Stimulated activated CD8-positive, alpha-beta memory T cell treated with anti-CD3 and anti-CD28 coated beads, Interleukin-12 subunit alpha, Interleukin-12 subunit beta, amount 100 ng/mL, for 1 hour (primary cell): ENCODE data around the gene MXD1.

ENCODE experiments used
- DNase-seq: peaks from one replicate; pipeline ENCODE4 v3.0.0-alpha.2; 2020; ENCODE audit warnings: low read depth

Gene MXD1

DNA sequence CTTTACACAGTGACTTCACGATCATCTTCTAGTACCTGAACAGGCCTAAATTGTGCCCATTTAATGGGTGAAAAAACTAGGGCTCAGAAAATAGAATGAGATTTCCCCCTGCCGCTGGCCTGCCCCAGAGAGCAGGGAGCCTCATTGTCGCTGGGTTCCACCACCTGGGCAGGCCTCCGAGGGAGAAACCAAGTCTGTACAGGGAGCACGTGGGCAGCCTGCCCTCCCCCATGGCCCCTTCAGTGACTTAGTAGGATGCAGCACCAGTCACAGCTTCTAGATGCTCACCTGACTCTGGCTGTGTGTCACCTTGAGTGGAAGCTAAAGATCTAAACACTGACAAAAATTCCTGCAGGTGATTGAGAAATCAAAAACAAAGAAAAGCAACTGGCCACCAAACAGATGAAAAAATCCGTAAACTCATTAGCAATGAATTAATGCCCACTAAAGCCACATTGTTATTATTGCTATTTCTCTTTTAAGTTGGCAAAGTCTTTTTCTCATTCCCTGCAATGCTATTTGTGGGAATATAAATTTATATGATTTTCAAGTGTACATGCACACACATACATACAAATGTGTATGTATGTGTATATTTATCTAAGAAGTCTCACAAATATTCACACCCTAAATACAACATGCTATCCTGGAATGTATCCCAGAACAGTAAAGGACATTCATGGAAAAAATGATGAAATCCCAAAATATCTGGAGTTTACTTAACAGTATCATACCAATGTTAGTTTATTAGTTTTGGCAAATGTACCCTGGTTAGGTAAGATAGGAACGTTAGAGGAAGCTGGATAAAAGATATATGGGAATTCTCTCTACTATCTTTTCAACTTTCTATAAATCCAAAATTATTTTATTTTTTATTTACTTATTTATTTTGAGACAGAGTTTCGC is 65.2 kb downstream of the MXD1 start:
- no peak for DNase-seq

DNA sequence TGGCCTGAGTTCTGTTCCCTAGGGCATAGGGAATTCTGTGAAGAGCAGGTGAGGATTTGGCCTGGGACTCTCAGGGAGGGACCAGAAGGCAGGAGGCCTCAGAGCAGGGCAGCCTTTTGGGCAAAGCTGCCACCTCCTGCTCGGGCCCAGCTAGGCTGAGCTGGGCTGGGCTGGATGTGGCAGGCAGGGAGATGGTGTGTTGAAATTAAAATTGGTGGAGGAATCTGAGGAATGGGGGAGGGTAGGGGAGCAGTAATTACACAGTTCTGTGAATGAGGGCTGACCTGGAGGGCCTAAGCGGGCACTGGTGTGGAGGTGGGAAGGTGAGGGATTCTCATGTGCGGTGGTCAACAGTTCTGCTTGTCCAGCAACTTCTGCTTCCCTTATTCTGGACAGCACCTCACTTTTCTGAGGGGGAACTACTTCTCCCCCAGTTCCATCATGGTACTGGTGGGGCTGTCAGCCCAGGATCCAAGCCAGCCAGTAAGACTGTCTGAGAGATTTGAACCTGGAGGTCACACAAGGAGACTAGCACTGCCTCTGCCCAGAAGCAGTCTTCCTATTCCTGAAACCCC is 68.6 kb downstream of the MXD1 start:
- no peak for DNase-seq

DNA sequence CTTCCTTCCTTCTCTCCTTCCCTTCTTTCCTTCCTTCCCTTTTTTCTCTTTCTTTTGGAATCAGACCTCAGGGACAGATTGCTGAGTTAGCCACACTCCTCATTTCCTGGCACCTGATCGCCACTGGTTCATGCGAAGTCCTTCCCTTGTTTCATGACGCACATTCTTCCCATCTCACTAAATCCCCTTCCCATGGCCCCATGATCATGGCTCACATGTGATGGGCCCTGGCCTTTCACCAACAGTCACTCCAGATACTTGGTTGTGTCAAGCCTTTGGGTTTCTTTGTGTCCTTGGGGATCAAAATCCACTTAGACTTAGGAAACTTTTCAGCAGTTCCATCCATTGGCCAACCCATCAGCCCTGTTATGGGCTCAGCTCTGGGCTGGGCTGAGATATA is 70.3 kb downstream of the MXD1 start:
- no peak for DNase-seq

DNA sequence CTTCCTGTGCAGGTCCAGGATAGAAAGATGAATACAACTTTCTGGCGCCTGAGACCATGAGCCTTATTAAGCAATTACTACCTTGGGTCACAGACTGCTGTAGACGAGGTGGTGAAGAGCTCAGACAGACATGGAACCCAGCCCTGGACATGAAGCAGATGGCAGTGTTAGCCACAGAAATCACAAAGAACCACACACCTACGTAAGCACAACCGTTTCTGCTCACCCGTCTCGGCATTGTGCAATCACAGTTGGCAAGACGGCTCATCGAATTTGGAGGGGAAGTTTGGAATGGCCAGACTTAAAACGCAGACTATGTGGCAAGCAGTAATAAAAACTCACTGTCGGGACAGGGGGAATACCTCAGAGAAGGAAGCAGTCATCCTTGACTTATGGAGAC is 70.8 kb downstream of the MXD1 start:
- DNase-seq: no peak

DNA sequence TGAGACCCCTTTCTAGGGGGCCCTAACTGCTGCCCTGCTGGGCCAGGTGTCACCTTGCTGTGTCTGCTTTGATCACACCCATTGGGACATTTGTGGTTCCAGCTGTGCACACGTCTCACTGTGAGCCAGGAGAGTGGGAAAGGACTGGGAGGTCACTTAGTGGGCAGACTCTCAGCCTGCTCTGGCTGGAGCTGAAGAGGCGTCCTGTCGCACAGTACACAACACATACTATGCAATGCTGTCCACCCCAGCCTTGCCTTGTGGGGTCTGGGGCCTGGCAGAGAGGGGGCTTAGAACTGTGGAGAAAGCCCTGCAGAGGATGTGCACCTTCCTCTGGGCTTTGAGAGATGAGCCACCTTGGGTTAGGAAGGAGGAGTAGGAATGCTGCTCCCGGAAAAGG is 71.8 kb downstream of the MXD1 start:
- no peak for DNase-seq

DNA sequence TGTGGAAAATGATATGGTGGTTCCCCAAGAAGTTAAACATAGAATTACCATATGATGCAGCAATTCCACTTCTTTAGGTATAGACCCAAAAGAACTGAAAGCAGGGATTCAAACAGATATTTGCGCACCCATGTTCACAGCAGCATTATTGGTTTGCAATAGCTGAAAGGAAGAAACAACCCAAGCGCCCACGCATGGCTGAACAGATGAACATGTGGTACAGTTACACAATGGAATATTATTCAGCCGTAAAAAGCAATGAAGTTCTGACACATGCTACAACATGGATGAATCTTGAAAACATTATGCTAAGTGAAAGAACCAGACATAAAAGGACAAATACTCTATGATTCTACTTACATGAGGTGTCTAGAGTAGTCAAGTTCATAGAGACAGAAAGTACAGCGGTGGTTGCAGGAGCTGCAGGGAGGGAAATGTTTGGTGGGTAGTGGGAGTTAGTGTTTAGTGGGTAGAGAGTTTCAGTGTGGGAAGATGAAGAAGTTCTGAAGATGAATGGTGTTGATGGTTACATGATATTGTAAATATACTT is 73.3 kb downstream of the MXD1 start:
- DNase-seq: no peak

DNA sequence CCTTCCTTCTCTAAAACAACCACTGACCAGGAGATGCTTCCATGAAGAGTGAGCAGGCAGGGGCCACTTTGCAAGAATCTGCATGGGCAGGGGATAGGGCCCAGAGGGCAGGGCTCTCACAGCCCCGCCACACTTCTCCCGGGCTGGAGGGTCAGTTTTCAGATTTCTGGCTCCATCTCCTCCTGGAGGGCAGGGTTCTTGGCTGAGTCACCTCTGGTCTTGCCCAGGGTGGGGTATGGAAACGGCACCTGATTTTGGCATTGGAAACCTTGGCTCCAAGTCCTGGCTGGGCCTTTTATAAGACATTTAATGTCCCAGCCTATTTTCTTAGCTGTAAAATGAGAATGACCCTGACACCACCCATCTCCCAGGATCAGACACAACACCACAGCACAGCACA is 74.1 kb downstream of the MXD1 start:
- DNase-seq: no peak

DNA sequence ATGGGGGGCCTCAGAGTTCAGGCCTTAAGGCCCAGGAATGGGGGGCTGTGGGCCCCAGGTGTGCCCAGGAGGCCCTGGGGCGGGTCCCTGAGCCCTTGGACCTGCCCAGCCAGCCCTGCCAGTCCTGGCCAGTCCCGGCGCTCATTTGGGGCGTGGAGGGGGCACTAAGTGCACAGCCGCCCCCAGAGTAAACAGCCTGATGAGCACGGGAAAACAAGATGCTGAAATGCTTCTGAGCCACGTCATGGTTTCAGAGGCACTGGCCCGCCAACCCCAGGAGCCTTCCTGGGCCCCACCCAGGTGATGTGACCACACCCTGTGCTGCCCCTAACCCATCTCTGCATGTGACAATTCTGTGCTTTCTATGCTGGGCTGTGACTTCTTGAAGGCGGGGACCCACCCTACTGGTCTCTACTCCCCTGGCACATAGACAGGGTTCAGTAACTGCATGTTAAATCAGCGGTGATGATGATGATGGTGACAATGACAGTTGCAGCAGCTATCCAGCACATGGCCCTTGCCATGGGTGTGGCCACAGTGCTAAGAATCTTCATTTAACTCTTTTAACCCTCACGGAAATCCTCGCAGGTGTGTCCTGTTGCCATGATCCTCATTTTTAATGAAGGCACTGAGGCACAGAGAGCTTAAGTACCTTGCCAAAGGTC is 74.7 kb downstream of the MXD1 start:
- DNase-seq: no peak
